D721Med (cell line): ENCODE results near the gene KRTAP1-1.
"Not testable (repeated sequence)": the region's sequence is repeated elsewhere in the genome, so short reads cannot be mapped to it uniquely, and the experiment has no call there.

ENCODE experiments used
- DNase-seq: peaks from one replicate; pipeline ENCODE4 v3.0.0; 2011; ENCODE audit warnings: low spot score; ENCODE audit not compliant: insufficient read length
- FAIRE-seq: peaks from 2 replicates; lab custom pipeline; 2011; peaks lifted over from hg19 to GRCh38; lab: Jason Lieb, UNC
- CTCF ChIP-seq: IDR thresholded peaks from 2 replicates; pipeline ENCODE4 v1.5.1; 2012; ENCODE audit warnings: mild to moderate bottlenecking, control low read depth; ENCODE audit not compliant: insufficient read depth; ENCODE audit errors: missing control alignments

The KRTAP1-1 gene

GRCh38 chr17:41049110-41049509 lies 7.9 kb upstream of the KRTAP1-1 start:
- TF ChIP-seq CTCF, result no peak
- DNase-seq (no peak), FAIRE-seq (no peak)

- no peak for TF ChIP-seq CTCF
- DNase-seq (no peak), FAIRE-seq (no peak)
Observed at GRCh38 chr17:41048441-41048840, 7.2 kb upstream of the KRTAP1-1 start.

- not testable (repeated sequence) for DNase-seq, FAIRE-seq
Observed at GRCh38 chr17:41046735-41047465, 5.7 kb upstream of the KRTAP1-1 start, which contains the start of gene KRTAP2-1. KRTAP2-1 (minus strand) TSS chr17:41047316; CDS start chr17:41047267, 49 bp downstream.

GRCh38 chr17:41042953-41043352 lies 1.7 kb upstream of the KRTAP1-1 start:
- TF ChIP-seq CTCF, result no peak
- DNase-seq (no peak), FAIRE-seq (no peak)

- DNase-seq, result no peak
- no peak for FAIRE-seq
- TF ChIP-seq CTCF, result no peak
Observed at GRCh38 chr17:41037853-41038350, 3.3 kb downstream of the KRTAP1-1 start.

- not testable (repeated sequence) for DNase-seq, FAIRE-seq
Observed at GRCh38 chr17:41034346-41034935, 6.8 kb downstream of the KRTAP1-1 start, which contains the start of gene KRTAP1-3. KRTAP1-3 (minus strand) TSS chr17:41034874; CDS start chr17:41034821, 53 bp downstream.

- no peak for DNase-seq
- FAIRE-seq, result no peak
- TF ChIP-seq CTCF, result no peak
Observed at GRCh38 chr17:41029633-41030245, 11.5 kb downstream of the KRTAP1-1 start, which contains the start of gene KRTAP1-4. KRTAP1-4 (minus strand) TSS chr17:41030195; CDS start chr17:41030078, 117 bp downstream.
